ENCODE data around the gene HMCES. TPM values are rescaled to one million over a fixed set of nuclear protein-coding genes. Genes with fewer than 3 reads are reported as not detected.
"Not testable (repeated sequence)": the region's sequence is repeated elsewhere in the genome, so short reads cannot be mapped to it uniquely, and the experiment has no call there.

The HMCES gene
- total RNA-seq, 1 donor from 2014 or later, result 31.4 TPM

DNA sequence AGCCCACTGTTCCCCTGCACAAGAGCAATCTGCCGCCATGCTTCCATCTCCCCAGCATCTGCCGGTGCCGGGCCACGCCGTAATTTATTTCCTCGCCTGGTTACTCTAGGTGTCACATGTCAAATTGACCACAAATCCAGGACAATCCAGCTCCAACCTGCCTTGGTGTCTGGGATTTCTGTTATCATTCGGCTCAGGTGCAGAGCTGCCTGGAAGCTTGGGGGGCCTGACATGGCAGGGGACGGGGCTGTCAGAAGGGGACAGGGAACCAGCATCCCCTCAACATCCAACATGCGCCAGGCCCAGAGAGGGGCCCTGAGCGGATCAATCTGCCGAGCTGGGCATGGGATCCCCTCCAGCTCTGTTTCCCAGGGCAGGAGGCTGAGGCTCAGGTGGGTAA lies 47.9 kb downstream of the HMCES start:
- TF ChIP-seq CTCF (IDR thresholded peaks at IDR 0.05; ENCODE audit: insufficient read depth, low read length, poor library complexity, severe bottlenecking), result no peak
- Histone ChIP-seq H3K27me3 (ENCODE audit: control insufficient read depth, insufficient read depth, low read length) (no peaks in the 10 kb centered on the region), H3K36me3 (ENCODE audit: control insufficient read depth, insufficient read depth, low read length) (no peaks in the 10 kb centered on the region), H3K4me3 (ENCODE audit: low read depth, low read length) (no peak overlapping the region)
- no peak for DNase-seq (ENCODE audit: low read depth)

DNA sequence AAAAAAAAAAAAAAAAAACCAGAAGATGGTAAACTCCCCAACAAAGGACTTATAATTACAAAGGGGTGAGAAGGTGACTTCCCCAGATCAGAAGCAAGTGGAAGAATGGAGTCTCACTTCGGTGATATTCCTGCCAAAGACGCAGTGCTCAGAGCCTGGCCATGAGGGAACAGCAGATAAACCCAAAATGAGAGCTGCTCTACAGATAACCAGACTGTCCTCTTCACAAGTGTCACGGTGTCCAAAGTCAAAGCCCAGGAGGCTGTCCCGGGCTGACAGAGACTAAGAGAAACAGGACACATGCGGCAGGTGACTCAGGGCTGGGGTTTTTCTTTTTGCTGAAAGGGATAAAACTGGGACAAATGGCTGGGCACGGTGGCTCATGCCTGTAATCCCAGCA lies 48.8 kb downstream of the HMCES start:
- Histone ChIP-seq H3K36me3 (ENCODE audit: control insufficient read depth, insufficient read depth, low read length) (no peaks in the 10 kb centered on the region), H3K27me3 (ENCODE audit: control insufficient read depth, insufficient read depth, low read length) (no peaks in the 10 kb centered on the region), H3K4me3 (ENCODE audit: low read depth, low read length) (no peak overlapping the region)
- TF ChIP-seq CTCF (IDR thresholded peaks at IDR 0.05; ENCODE audit: insufficient read depth, low read length, poor library complexity, severe bottlenecking), result no peak
- DNase-seq (ENCODE audit: low read depth), result no peak

DNA sequence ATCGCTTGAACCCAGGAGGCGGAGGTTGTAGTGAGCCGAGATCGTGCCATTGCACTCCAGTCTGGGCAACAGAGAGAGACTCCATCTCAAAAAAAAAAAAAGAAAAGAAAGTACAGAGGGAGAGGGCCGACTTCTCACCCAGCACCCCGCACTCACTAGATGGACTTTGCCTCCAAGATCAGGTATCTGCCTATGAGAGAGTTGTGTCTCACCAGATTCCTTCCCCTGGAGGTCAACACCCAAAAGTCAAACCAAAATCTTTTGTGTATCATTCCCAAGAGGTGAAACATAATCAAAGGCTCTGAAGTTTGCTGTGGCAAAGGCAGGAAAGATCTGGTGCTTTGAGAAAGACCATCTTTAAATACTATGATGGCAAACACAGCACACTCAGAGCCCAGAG lies 51.2 kb downstream of the HMCES start:
- no peak for TF ChIP-seq CTCF (IDR thresholded peaks at IDR 0.05; ENCODE audit: insufficient read depth, low read length, poor library complexity, severe bottlenecking)
- Histone ChIP-seq H3K27me3 (ENCODE audit: control insufficient read depth, insufficient read depth, low read length) (peaks cover 2% of the 10 kb centered on the region), H3K4me3 (ENCODE audit: low read depth, low read length) (no peak overlapping the region), H3K36me3 (ENCODE audit: control insufficient read depth, insufficient read depth, low read length) (no peaks in the 10 kb centered on the region)
- DNase-seq (ENCODE audit: low read depth), result no peak

GRCh38 chr3:129330409-129330808 lies 51.7 kb downstream of the HMCES start:
- H3K36me3 ChIP-seq (ENCODE audit: control insufficient read depth, insufficient read depth, low read length), result no peaks in the 10 kb centered on the region
- peaks cover 2% of the 10 kb centered on the region for H3K27me3 ChIP-seq (ENCODE audit: control insufficient read depth, insufficient read depth, low read length)
- H3K4me3 ChIP-seq (ENCODE audit: low read depth, low read length), result no peak overlapping the region
- TF ChIP-seq CTCF (IDR thresholded peaks at IDR 0.05; ENCODE audit: insufficient read depth, low read length, poor library complexity, severe bottlenecking), result no peak
- no peak for DNase-seq (ENCODE audit: low read depth)

DNA sequence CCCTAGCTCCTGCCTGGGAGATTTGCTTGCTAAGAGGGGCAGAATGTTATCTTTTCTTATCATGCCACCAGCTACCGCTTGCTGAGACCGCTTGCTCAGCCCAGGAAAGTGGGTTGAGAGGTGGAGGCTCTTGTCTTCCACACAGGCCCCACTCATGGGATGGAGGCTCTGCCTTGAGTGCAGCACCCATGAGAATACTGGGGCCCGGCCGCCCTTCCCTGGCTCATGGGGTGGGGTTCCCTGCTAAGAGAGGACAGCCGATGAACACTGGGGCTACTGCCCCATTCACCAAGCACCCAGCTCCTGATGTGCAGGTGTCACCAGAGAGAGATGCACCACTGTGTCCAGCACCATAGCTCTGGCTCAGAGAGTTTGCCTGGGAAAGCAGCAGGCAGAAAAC lies 55.2 kb downstream of the HMCES start:
- Histone ChIP-seq H3K27me3 (ENCODE audit: control insufficient read depth, insufficient read depth, low read length) (peaks cover 2% of the 10 kb centered on the region), H3K36me3 (ENCODE audit: control insufficient read depth, insufficient read depth, low read length) (no peaks in the 10 kb centered on the region), H3K4me3 (ENCODE audit: low read depth, low read length) (no peak overlapping the region)
- no peak for DNase-seq (ENCODE audit: low read depth)
- no peak for TF ChIP-seq CTCF (IDR thresholded peaks at IDR 0.05; ENCODE audit: insufficient read depth, low read length, poor library complexity, severe bottlenecking)

- H3K27me3 ChIP-seq (ENCODE audit: control insufficient read depth, insufficient read depth, low read length), result peaks cover 2% of the 10 kb centered on the region
- no peak for DNase-seq (ENCODE audit: low read depth)
- H3K4me3 ChIP-seq (ENCODE audit: low read depth, low read length), result no peak overlapping the region
- H3K36me3 ChIP-seq (ENCODE audit: control insufficient read depth, insufficient read depth, low read length), result no peaks in the 10 kb centered on the region
- no peak for TF ChIP-seq CTCF (IDR thresholded peaks at IDR 0.05; ENCODE audit: insufficient read depth, low read length, poor library complexity, severe bottlenecking)
Observed at GRCh38 chr3:129336093-129336706, 57.5 kb downstream of the HMCES start.

- H3K36me3 ChIP-seq (ENCODE audit: control insufficient read depth, insufficient read depth, low read length); DNase-seq (ENCODE audit: low read depth): not testable (repeated sequence)
Observed at GRCh38 chr3:129337719-129338118, 59.0 kb downstream of the HMCES start.

GRCh38 chr3:129339186-129339585 lies 60.5 kb downstream of the HMCES start:
- not testable (repeated sequence) for H3K27me3 ChIP-seq (ENCODE audit: control insufficient read depth, insufficient read depth, low read length); H3K36me3 ChIP-seq (ENCODE audit: control insufficient read depth, insufficient read depth, low read length); DNase-seq (ENCODE audit: low read depth); H3K4me3 ChIP-seq (ENCODE audit: low read depth, low read length)

More at GRCh38 chr3:129337719-129338118, 59.0 kb downstream of the HMCES start:
- H3K4me3 ChIP-seq (ENCODE audit: low read depth, low read length); H3K27me3 ChIP-seq (ENCODE audit: control insufficient read depth, insufficient read depth, low read length): not testable (repeated sequence)

DNA sequence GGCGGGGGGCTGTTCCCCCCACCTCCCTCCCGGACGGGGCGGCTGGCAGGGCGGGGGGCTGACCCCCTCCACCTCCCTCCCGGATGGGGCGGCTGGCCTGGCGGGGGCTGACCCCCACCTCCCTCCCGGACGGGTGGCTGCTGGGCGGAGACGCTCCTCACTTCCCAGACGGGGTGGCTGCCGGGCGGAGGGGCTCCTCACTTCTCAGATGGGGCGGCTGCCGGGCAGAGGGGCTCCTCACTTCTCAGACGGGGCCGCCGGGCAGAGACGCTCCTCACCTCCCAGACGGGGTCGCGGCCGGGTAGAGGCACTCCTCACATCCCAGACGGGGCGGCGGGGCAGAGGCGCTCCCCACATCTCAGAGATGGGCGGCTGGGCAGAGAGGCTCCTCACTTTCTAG lies 61.2 kb downstream of the HMCES start:
- peaks cover 12% of the 10 kb centered on the region for H3K27me3 ChIP-seq (ENCODE audit: control insufficient read depth, insufficient read depth, low read length)
- not testable (repeated sequence) for H3K36me3 ChIP-seq (ENCODE audit: control insufficient read depth, insufficient read depth, low read length); DNase-seq (ENCODE audit: low read depth); H3K4me3 ChIP-seq (ENCODE audit: low read depth, low read length)

All from kidney epithelial cell (primary cell).